SK-N-SH treated with all-trans-retinoic acid at 6 μM for 48 hours (cell line): ENCODE data around the gene GFM1.

ENCODE experiments used
- OSR1 ChIP-seq: fragments of 250-450 bp; sonication (Bioruptor Pico); IDR thresholded peaks from 2 replicates; pipeline ENCODE4 v1.8.0; 2022; ENCODE audit warnings: moderate library complexity, mild to moderate bottlenecking, inconsistent platforms
- PPARA ChIP-seq: fragments of 250-450 bp; sonication (Bioruptor Pico); IDR thresholded peaks from 2 replicates; pipeline ENCODE4 v1.5.0; 2020; ENCODE audit warnings: mild to moderate bottlenecking, borderline replicate concordance
- ZFP3 ChIP-seq: fragments of 250-450 bp; sonication (Bioruptor Pico); IDR thresholded peaks from 2 replicates; pipeline ENCODE4 v1.5.0; 2020; ENCODE audit warnings: mild to moderate bottlenecking, moderate library complexity

DNA sequence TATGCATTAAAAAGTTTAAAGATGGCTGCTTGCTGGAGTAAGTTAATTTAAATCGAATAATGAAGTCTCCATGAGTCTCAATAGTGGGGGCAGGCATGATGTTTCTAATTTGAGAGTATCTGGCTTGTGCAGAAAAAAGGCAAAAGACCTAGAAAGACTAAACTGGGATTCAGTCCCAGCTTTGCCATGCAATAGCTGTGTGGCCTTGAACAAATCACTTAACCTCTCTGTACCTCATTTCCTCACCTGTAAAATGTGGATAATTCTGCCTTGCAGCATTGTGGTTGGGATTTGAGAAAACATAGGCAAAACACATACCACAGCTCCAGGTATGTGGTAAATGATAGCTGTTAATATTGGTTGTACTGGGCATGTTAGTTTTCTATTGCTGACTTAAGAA, 19.5 kb downstream of the GFM1 start:
- TF ChIP-seq OSR1 (CRISPR knock-in tag) (no peak), ZFP3 (CRISPR knock-in tag) (no peak), PPARA (no peak)
